Parathyroid adenoma (tissue), 2 donors: ENCODE measurements around the gene PCED1B.

ENCODE experiments used
- H2AFZ ChIP-seq: fragments of 300-600 bp; sonication (generic); one replicate; pipeline ENCODE4 v1.7.0; 2017; ENCODE audit warnings: antibody characterized with exemption, mild to moderate bottlenecking
- H3K27ac ChIP-seq: fragments of 300-600 bp; sonication (generic); one replicate; pipeline ENCODE4 v1.7.0; 2017
- H3K27me3 ChIP-seq: fragments of 300-600 bp; sonication (generic); one replicate; pipeline ENCODE4 v1.7.0; 2017; ENCODE audit warnings: low read length; ENCODE audit not compliant: control insufficient read depth, insufficient read depth
- H3K36me3 ChIP-seq: fragments of 300-600 bp; sonication (generic); one replicate; pipeline ENCODE4 v1.7.0; 2017; ENCODE audit warnings: low read length; ENCODE audit not compliant: control insufficient read depth, insufficient read depth
- H3K4me1 ChIP-seq: fragments of 300-600 bp; sonication (generic); one replicate; pipeline ENCODE4 v1.7.0; 2017; ENCODE audit warnings: control low read depth
- H3K4me2 ChIP-seq: fragments of 300-600 bp; sonication (generic); one replicate; pipeline ENCODE4 v1.7.0; 2017; ENCODE audit warnings: low read length
- H3K4me3 ChIP-seq: fragments of 300-600 bp; sonication (generic); one replicate; pipeline ENCODE4 v1.7.0; 2017; ENCODE audit warnings: low read depth, low read length
- H3K79me2 ChIP-seq: fragments of 300-600 bp; sonication (generic); one replicate; pipeline ENCODE4 v1.7.0; 2017; ENCODE audit warnings: control low read depth
- H3K9ac ChIP-seq: fragments of 300-600 bp; sonication (generic); one replicate; pipeline ENCODE4 v1.7.0; 2017; ENCODE audit warnings: mild to moderate bottlenecking
- H3K9me3 ChIP-seq: fragments of 300-600 bp; sonication (generic); one replicate; pipeline ENCODE4 v1.7.0; 2017; ENCODE audit warnings: low read length; ENCODE audit not compliant: control insufficient read depth
- CTCF ChIP-seq: fragments of 300-600 bp; sonication (generic); IDR thresholded peaks from one replicate; pipeline ENCODE4 v1.7.0; 2017; ENCODE audit warnings: antibody characterized with exemption, mild to moderate bottlenecking
- donor health status: primary hyperparathyroidism.

PCED1B gene

GRCh38 chr12:47184813-47185212 lies 105.4 kb downstream of the PCED1B start:
- H3K9ac ChIP-seq = no peak overlapping the region
- no peak overlapping the region for H2AFZ ChIP-seq
- H3K36me3 ChIP-seq = no peaks in the 10 kb centered on the region
- no peaks in the 10 kb centered on the region for H3K27me3 ChIP-seq
- no peak overlapping the region for H3K27ac ChIP-seq
- no peak overlapping the region for H3K4me3 ChIP-seq
- H3K4me1 ChIP-seq = no peaks in the 10 kb centered on the region
- TF ChIP-seq CTCF = no peak
- no peaks in the 10 kb centered on the region for H3K79me2 ChIP-seq
- H3K9me3 ChIP-seq = no peaks in the 10 kb centered on the region
- H3K4me2 ChIP-seq = no peak overlapping the region

DNA sequence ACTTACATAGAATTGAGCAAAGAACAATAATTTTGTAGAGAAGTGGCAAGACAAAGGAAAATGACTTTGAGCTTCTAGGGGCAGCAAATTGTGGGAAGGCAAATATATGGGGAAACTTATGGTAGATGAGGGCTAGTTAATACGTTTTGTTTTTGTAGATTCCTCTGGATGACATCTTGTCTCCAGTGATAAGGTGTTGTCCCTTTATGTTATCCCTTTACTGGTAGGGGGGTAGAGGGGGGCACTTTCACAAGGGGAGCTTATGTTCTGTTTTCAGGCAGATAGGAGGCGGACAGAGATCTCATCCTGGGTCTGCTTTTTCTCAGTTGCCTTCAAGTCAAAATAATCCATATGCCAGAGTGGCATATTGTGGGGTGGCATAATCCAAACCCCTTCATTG lies 106.8 kb downstream of the PCED1B start:
- Histone ChIP-seq H3K4me2 (no peak overlapping the region), H2AFZ (no peak overlapping the region), H3K79me2 (no peaks in the 10 kb centered on the region), H3K27me3 (no peaks in the 10 kb centered on the region), H3K27ac (no peak overlapping the region), H3K36me3 (no peaks in the 10 kb centered on the region), H3K9me3 (no peaks in the 10 kb centered on the region), H3K4me1 (no peaks in the 10 kb centered on the region), H3K9ac (no peak overlapping the region), H3K4me3 (no peak overlapping the region)
- no peak for TF ChIP-seq CTCF

DNA sequence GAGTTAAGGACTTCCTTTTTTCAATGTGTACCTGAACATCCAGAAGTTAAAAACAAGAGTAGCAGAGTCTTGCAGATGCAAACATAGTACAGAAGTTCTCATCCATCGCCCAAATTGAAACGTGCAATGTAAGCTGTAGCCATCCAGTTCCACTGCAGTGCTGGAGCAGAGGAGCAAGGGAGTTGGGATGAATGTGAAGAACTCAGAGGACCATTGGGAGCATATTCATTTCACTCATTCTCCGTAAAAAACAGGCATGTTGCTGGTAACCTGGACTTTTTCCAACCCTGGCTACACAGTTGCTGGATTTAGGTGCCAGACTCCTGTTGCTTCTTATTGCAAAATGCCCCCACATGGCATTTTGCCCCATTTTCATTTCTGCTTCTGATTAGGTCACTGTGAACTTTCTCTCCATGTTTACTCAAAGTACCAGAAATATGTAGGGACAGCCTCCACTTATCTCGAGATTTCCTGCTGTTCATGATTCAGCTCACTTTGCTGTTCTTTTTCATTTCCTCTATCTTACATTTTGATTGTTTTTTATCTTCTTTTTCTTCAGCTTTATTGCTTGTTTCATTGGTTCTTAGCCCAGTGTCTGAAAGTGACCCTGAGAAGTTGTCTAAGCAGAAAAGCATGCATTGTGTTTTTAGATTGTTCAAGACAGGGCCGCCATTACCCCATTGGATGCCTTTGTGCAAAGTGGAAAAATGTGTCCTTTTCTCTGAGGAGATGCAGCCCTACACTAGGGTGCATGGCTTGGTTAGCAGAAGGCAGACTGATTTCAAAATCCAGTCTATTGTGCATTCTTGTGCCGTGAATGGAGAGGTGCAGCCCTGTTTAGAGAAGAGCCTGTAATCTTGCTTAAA lies 109.4 kb downstream of the PCED1B start:
- Histone ChIP-seq H3K9me3 (no peaks in the 10 kb centered on the region), H3K79me2 (no peaks in the 10 kb centered on the region), H2AFZ (no peak overlapping the region), H3K27me3 (no peaks in the 10 kb centered on the region), H3K4me1 (no peaks in the 10 kb centered on the region), H3K36me3 (no peaks in the 10 kb centered on the region), H3K9ac (no peak overlapping the region), H3K4me2 (no peak overlapping the region), H3K27ac (no peak overlapping the region), H3K4me3 (no peak overlapping the region)
- no peak for TF ChIP-seq CTCF

DNA sequence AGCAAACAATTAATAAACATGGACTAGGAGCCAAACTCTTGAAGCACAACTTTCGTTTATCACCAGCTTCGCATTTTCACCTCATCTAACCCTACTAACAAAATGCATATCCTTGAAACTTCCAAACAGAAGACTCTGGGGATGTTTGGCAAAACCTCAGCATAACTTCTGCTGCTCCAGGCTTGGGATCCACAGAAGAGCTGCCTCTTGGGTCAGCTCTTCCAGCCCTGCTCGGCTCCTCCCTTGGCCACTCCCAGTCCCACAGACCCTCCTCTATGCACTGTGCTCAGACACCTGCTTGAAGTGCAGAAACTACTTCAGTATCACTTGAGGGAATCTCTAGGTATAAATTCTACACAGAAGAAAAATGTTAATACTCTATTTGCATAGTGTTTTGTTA lies 110.3 kb downstream of the PCED1B start:
- no peak for TF ChIP-seq CTCF
- H3K27ac ChIP-seq = no peak overlapping the region
- no peaks in the 10 kb centered on the region for H3K9me3 ChIP-seq
- no peak overlapping the region for H3K4me3 ChIP-seq
- no peaks in the 10 kb centered on the region for H3K4me1 ChIP-seq
- H3K36me3 ChIP-seq = no peaks in the 10 kb centered on the region
- H2AFZ ChIP-seq = no peak overlapping the region
- no peaks in the 10 kb centered on the region for H3K79me2 ChIP-seq
- no peak overlapping the region for H3K4me2 ChIP-seq
- H3K27me3 ChIP-seq = no peaks in the 10 kb centered on the region
- no peak overlapping the region for H3K9ac ChIP-seq

GRCh38 chr12:47190271-47190750 lies 110.9 kb downstream of the PCED1B start:
- Histone ChIP-seq H3K27ac (no peak overlapping the region), H3K4me3 (no peak overlapping the region), H3K4me1 (no peaks in the 10 kb centered on the region), H3K4me2 (no peak overlapping the region), H3K9ac (no peak overlapping the region), H3K27me3 (no peaks in the 10 kb centered on the region), H3K9me3 (no peaks in the 10 kb centered on the region), H3K36me3 (no peaks in the 10 kb centered on the region), H3K79me2 (no peaks in the 10 kb centered on the region), H2AFZ (no peak overlapping the region)
- no peak for TF ChIP-seq CTCF
